22Rv1 (cell line): Measurements from ENCODE around the gene BRD7.

Experiments used
- H3K27ac ChIP-seq: fragments of 450-650 bp; 2 replicates; pipeline ENCODE4 v1.5.1; 2017
- CTCF ChIP-seq: fragments of 450-650 bp; IDR thresholded peaks from 2 replicates; pipeline ENCODE4 v1.5.1; 2017; ENCODE audit warnings: mild to moderate bottlenecking
- ZFX ChIP-seq: fragments of 450-650 bp; IDR thresholded peaks from 2 replicates; pipeline ENCODE4 v1.6.1; 2017; ENCODE audit warnings: antibody characterized with exemption, borderline replicate concordance

The BRD7 gene

GRCh38 chr16:50295541-50296132 lies 73.2 kb downstream of the BRD7 start:
- TF ChIP-seq ZFX (no peak), CTCF (no peak)
- H3K27ac ChIP-seq, result no peak overlapping the region

- TF ChIP-seq CTCF (no peak), ZFX (no peak)
- H3K27ac ChIP-seq, result no peak overlapping the region
Measured at GRCh38 chr16:50294955-50295354, 73.8 kb downstream of the BRD7 start.

- no peak overlapping the region for H3K27ac ChIP-seq
- TF ChIP-seq CTCF (no peak), ZFX (no peak)
Measured at GRCh38 chr16:50293994-50294855, 74.6 kb downstream of the BRD7 start.

- H3K27ac ChIP-seq, result no peak overlapping the region
- TF ChIP-seq ZFX, result no peak
- no peak for TF ChIP-seq CTCF
Measured at GRCh38 chr16:50293041-50293783, 75.6 kb downstream of the BRD7 start.

- no peak overlapping the region for H3K27ac ChIP-seq
- TF ChIP-seq ZFX (no peak), CTCF (no peak)
Measured at GRCh38 chr16:50292566-50292948, 76.2 kb downstream of the BRD7 start.

- TF ChIP-seq ZFX (no peak), CTCF (no peak)
- H3K27ac ChIP-seq, result no peak overlapping the region
Measured at GRCh38 chr16:50291719-50292565, 76.8 kb downstream of the BRD7 start.
